Vagina (tissue), 2 donors: Measurements from ENCODE around the gene COL24A1.

Source experiments
- POLR2A ChIP-seq, 2 donors: fragments of 450-650 bp; IDR thresholded peaks; one replicate each; pipeline ENCODE4 v1.6.1; 2017; ENCODE audit warnings: antibody characterized with exemption in 2 of 2, mild to moderate bottlenecking in 2 of 2, moderate library complexity in 2 of 2
- POLR2AphosphoS5 ChIP-seq, 2 donors: sonication (generic); formaldehyde crosslinking; IDR thresholded peaks; one replicate each; pipeline ENCODE4 v1.9.0; 2017; ENCODE audit warnings: antibody characterized with exemption in 2 of 2, mild to moderate bottlenecking in 2 of 2, low read depth in 1 of 2; ENCODE audit not compliant: insufficient read depth in 1 of 2
- TF ChIP-seq, protein P1 (sequence below), 3 experiments: fragments of 450-650 bp in 2 of 3; fragments of 200-600 bp in 1 of 3; sonication (generic) in 1 of 3; IDR thresholded peaks; one replicate each; pipeline ENCODE4 v1.5.1; 2017 to 2019; ENCODE audit warnings: antibody characterized with exemption in 3 of 3, mild to moderate bottlenecking in 2 of 3, moderate library complexity in 2 of 3

DNA sequence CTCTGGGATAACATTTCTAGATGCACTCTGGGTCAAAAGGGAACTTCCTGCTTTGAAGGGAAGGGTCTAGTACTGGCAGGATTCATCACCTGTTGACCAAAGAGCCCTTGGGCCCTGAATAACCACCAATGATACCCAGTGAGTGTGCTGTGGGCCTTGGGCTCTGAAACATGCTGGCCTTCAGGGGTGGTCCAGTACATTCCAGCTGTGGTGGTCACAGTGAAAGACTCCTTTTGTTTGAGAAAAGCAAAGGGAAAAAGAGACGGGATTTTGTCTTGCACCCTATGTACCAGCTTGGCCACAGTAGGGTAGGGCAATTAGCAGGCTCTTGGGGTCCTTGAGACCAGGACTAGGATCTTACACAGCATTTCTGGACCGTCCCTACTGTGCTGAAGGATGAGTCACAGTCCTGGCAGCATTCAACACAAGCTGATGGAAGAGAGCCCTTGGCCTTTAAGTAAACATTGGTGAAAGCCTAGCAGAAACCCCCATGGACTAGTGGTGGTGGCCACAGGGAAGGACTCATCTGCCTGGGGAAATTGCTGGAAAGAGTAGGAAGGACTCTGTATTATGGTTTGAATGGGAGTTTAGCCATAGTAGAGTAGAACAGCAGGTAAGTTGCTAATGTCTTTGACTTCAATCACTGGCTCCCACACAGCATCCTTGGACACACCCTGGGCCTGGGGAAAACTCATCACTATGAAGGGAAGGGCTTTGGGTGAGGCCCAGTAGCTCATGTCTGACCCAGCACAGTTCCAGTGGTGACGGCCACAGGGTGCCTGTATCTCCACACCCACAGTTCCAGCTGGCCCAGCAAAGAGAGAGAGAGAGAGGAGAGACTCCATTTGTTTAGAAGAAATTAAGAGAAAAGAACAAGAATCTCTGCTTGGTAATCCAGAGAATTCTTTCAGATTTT is 87.5 kb downstream of the COL24A1 start:
- TF ChIP-seq, protein P1, sequence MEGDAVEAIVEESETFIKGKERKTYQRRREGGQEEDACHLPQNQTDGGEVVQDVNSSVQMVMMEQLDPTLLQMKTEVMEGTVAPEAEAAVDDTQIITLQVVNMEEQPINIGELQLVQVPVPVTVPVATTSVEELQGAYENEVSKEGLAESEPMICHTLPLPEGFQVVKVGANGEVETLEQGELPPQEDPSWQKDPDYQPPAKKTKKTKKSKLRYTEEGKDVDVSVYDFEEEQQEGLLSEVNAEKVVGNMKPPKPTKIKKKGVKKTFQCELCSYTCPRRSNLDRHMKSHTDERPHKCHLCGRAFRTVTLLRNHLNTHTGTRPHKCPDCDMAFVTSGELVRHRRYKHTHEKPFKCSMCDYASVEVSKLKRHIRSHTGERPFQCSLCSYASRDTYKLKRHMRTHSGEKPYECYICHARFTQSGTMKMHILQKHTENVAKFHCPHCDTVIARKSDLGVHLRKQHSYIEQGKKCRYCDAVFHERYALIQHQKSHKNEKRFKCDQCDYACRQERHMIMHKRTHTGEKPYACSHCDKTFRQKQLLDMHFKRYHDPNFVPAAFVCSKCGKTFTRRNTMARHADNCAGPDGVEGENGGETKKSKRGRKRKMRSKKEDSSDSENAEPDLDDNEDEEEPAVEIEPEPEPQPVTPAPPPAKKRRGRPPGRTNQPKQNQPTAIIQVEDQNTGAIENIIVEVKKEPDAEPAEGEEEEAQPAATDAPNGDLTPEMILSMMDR (IDR thresholded peaks at IDR 0.05) = no peak
- TF ChIP-seq POLR2A (IDR thresholded peaks at IDR 0.05) (no peak), POLR2AphosphoS5 (IDR thresholded peaks at IDR 0.05; ENCODE audit: insufficient read depth in 1 of 2, low read depth in 1 of 2) (no peak)
